Neutrophil (primary cell): ENCODE measurements around the gene HPSE2.

ENCODE experiments used
- H3K27ac ChIP-seq: fragments of 200-600 bp; sonication (generic); 2 replicates; pipeline ENCODE4 v1.5.1; 2016; ENCODE audit warnings: mild to moderate bottlenecking, moderate library complexity
- H3K27me3 ChIP-seq: fragments of 200-600 bp; sonication (generic); 2 replicates; pipeline ENCODE4 v1.6.0; 2016; ENCODE audit warnings: mild to moderate bottlenecking
- H3K36me3 ChIP-seq: fragments of 200-600 bp; sonication (generic); 2 replicates; pipeline ENCODE4 v1.5.1; 2017
- H3K4me1 ChIP-seq, 2 experiments: fragments of 200-600 bp in 1 of 2; sonication (generic) in 1 of 2; 1 replicate in 1 of 2; 2 replicates in 1 of 2; pipeline versions ENCODE4 v1.5.1 to v1.6.1; 2013 to 2016; ENCODE audit warnings: low read depth in 1 of 2, low read length in 1 of 2, mild to moderate bottlenecking in 1 of 2, moderate library complexity in 1 of 2; ENCODE audit not compliant: control insufficient read depth in 1 of 2, insufficient read depth in 1 of 2
- H3K4me3 ChIP-seq, 2 experiments: fragments of 200-600 bp in 1 of 2; sonication (generic) in 1 of 2; 1 replicate in 1 of 2; 2 replicates in 1 of 2; pipeline ENCODE4 v1.5.1; 2013 to 2016; ENCODE audit warnings: low read depth in 1 of 2, low read length in 1 of 2, mild to moderate bottlenecking in 1 of 2, moderate library complexity in 1 of 2
- H3K9me3 ChIP-seq: fragments of 200-600 bp; sonication (generic); 2 replicates; pipeline ENCODE4 v1.5.1; 2016
- TF ChIP-seq, protein P1 (sequence below): fragments of 200-600 bp; sonication (generic); IDR thresholded peaks from 2 replicates; pipeline ENCODE4 v1.5.1; 2016; ENCODE audit warnings: antibody characterized with exemption

The HPSE2 gene

DNA sequence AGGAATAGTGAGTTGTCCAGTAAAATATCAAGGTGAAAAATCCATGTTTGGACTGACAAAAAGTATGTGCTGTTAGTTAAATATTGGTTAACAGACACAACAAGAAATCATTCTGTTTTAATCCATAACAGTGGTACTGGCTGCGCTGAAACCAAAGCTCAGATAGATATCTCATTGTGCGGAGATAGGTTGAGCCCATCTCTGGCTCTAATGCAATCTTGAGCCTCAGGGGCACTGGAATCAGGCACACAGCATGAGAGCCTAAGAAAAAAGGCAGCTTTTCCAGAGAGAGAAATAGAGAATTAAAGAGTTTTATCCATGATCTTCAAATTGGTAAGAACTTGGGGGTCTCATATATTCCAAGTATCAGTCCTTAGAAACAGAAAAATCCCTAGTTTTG lies 373.7 kb downstream of the HPSE2 start:
- H3K4me3 ChIP-seq, result no peak overlapping the region
- no peak overlapping the region for H3K27ac ChIP-seq
- H3K36me3 ChIP-seq, result no peaks in the 10 kb centered on the region
- no peaks in the 10 kb centered on the region for H3K4me1 ChIP-seq
- no peaks in the 10 kb centered on the region for H3K9me3 ChIP-seq
- TF ChIP-seq, protein P1, sequence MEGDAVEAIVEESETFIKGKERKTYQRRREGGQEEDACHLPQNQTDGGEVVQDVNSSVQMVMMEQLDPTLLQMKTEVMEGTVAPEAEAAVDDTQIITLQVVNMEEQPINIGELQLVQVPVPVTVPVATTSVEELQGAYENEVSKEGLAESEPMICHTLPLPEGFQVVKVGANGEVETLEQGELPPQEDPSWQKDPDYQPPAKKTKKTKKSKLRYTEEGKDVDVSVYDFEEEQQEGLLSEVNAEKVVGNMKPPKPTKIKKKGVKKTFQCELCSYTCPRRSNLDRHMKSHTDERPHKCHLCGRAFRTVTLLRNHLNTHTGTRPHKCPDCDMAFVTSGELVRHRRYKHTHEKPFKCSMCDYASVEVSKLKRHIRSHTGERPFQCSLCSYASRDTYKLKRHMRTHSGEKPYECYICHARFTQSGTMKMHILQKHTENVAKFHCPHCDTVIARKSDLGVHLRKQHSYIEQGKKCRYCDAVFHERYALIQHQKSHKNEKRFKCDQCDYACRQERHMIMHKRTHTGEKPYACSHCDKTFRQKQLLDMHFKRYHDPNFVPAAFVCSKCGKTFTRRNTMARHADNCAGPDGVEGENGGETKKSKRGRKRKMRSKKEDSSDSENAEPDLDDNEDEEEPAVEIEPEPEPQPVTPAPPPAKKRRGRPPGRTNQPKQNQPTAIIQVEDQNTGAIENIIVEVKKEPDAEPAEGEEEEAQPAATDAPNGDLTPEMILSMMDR, result no peak
- H3K27me3 ChIP-seq, result no peaks in the 10 kb centered on the region

DNA sequence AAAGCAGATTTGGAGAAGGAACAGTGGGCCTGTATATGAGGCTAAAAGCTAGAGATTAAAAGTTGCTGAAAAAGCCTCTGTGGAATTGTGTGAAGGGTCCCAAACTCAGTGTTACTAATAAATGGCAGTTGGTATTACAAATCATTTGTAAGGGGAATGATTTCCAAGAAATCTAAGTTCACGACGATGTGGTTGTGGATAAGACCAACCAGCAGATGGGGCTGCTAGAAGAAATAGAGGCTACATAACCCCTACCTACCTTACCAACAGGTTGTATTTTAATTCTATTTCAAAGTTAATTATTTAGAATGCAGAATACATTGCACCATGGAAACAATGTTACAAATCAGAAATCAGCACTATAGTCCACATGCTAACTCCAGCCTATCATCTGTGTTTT lies 377.1 kb downstream of the HPSE2 start:
- Histone ChIP-seq H3K27me3 (no peaks in the 10 kb centered on the region), H3K36me3 (no peaks in the 10 kb centered on the region), H3K9me3 (no peaks in the 10 kb centered on the region), H3K4me3 (no peak overlapping the region), H3K4me1 (no peaks in the 10 kb centered on the region), H3K27ac (no peak overlapping the region)
- TF ChIP-seq, protein P1, result no peak

DNA sequence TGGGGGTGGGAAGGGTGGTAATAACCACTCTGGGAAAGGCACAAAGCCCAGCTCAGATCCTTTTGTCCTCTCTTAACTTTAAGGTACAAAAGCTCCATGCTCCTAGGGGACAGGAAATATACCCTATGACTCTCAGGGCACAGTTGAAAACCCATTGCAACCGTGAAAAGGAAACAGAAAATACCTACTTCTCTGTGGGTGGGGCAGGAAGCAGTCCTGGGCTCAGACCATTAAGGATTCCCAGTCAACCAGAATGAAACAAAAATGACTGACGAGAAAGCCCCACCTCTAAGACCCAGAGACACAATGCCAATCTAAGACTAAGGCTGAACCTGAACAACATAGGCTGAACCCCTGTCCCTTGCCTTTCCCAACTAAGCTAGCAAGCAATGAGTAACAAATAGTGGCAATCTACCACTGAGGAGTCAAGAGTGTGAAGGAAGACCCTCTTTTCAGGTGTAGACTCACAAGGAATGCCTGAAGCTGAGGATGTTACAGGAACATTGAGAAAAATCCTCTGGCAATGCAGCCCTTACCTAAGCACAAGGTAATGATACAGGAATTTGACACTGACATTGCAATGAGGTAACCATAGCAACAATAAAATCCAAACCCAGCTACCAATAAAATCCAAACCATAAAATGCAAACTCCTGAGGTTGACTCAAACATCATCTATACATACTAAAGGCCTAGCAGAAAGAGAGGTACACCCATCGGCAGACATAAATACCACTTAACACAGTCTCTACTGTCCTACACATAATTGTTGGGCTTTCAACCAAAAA lies 380.1 kb downstream of the HPSE2 start:
- no peak overlapping the region for H3K4me3 ChIP-seq
- no peaks in the 10 kb centered on the region for H3K4me1 ChIP-seq
- H3K27ac ChIP-seq, result no peak overlapping the region
- TF ChIP-seq, protein P1, result no peak
- no peaks in the 10 kb centered on the region for H3K9me3 ChIP-seq
- no peaks in the 10 kb centered on the region for H3K27me3 ChIP-seq
- H3K36me3 ChIP-seq, result no peaks in the 10 kb centered on the region

DNA sequence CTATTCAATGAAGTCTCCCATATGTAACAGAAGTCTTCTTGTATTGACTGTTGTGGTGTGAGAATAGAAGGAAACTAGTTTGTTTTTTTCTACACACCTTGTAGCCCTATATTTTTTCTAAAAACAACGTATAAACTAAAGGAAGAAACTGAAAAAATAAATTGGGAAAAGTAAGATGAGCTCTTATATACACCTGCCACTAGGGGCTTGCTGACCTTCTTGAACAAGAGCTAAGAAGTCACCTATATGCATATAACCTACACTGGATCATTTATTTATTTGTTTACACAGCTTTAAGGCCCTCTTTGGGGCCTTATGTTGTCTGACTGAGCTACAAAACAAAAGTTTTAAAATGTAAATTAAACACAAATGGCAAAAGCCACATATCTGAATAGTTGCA lies 383.0 kb downstream of the HPSE2 start:
- Histone ChIP-seq H3K4me1 (no peaks in the 10 kb centered on the region), H3K9me3 (no peaks in the 10 kb centered on the region), H3K4me3 (no peak overlapping the region), H3K36me3 (no peaks in the 10 kb centered on the region), H3K27ac (no peak overlapping the region), H3K27me3 (no peaks in the 10 kb centered on the region)
- TF ChIP-seq, protein P1, result no peak

DNA sequence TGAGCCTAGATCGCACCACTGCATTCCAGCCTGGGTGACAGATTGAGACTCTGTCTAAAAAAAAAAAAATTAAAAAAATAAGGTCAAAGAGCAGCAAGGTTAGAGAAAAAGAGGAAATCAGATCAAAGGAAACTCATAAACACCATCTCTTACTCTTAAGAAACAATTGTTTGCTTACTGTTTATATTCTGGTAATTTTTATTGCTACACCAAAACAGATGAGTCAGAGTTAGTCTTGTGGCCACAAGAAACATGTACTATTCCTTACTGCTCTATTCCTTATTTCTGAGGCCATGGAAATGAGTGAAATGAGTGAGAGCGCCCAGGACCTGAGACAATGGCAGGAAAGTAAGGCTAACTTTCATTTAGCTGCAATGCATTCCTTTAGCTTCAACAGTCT lies 387.3 kb downstream of the HPSE2 start:
- TF ChIP-seq, protein P1, result no peak
- H3K27ac ChIP-seq, result no peak overlapping the region
- no peaks in the 10 kb centered on the region for H3K36me3 ChIP-seq
- no peaks in the 10 kb centered on the region for H3K27me3 ChIP-seq
- H3K4me3 ChIP-seq, result no peak overlapping the region
- no peaks in the 10 kb centered on the region for H3K9me3 ChIP-seq
- H3K4me1 ChIP-seq, result no peaks in the 10 kb centered on the region
